Activated CD4-positive, alpha-beta T cell treated with anti-CD3 and anti-CD28 coated beads for 48 hours (primary cell): Measurements from ENCODE around the gene FNDC3B.
"Not testable (repeated sequence)": the region's sequence is repeated elsewhere in the genome, so short reads cannot be mapped to it uniquely, and the experiment has no call there.

Experiments used
- DNase-seq: peaks from one replicate; pipeline ENCODE4 v3.0.0-alpha.2; 2020

The FNDC3B gene

GRCh38 chr3:172039436-172040077 lies at the start of gene FNDC3B:
FNDC3B (plus strand) TSS chr3:172039578; CDS start chr3:172112480, 72,902 bp downstream.
- DNase-seq: peak; percentile 94

GRCh38 chr3:171990239-171990638 lies 49.1 kb upstream of the FNDC3B start:
- not testable (repeated sequence) for DNase-seq

GRCh38 chr3:171991166-171991565 lies 48.2 kb upstream of the FNDC3B start:
- DNase-seq: no peak

GRCh38 chr3:171994646-171995428 lies 44.5 kb upstream of the FNDC3B start:
- no peak for DNase-seq

- DNase-seq: no peak
These were observed 43.9 kb upstream of the FNDC3B start for GRCh38 chr3:171995486-171995885.

- DNase-seq: no peak
These were observed 43.1 kb upstream of the FNDC3B start for GRCh38 chr3:171996178-171996817.

- not testable (repeated sequence) for DNase-seq
These were observed 40.6 kb upstream of the FNDC3B start for GRCh38 chr3:171998731-171999130.

GRCh38 chr3:172001616-172002015 lies 37.8 kb upstream of the FNDC3B start:
- DNase-seq: not testable (repeated sequence)

- DNase-seq: no peak
These were observed 36.8 kb upstream of the FNDC3B start for GRCh38 chr3:172002512-172003078.

- DNase-seq: no peak
These were observed 36.2 kb upstream of the FNDC3B start for GRCh38 chr3:172003146-172003545.

GRCh38 chr3:172007065-172007370 lies 32.4 kb upstream of the FNDC3B start:
- no peak for DNase-seq

GRCh38 chr3:172009803-172010202 lies 29.6 kb upstream of the FNDC3B start:
- DNase-seq: no peak

GRCh38 chr3:172012775-172013174 lies 26.6 kb upstream of the FNDC3B start:
- no peak for DNase-seq

GRCh38 chr3:172014145-172014544 lies 25.2 kb upstream of the FNDC3B start:
- no peak for DNase-seq

GRCh38 chr3:172018364-172018763 lies 21.0 kb upstream of the FNDC3B start:
- no peak for DNase-seq

- DNase-seq: no peak
These were observed 18.6 kb upstream of the FNDC3B start for GRCh38 chr3:172020763-172021162.

- no peak for DNase-seq
These were observed 18.2 kb upstream of the FNDC3B start for GRCh38 chr3:172021164-172021563.

GRCh38 chr3:172021859-172022258 lies 17.5 kb upstream of the FNDC3B start:
- no peak for DNase-seq

GRCh38 chr3:172023915-172024314 lies 15.5 kb upstream of the FNDC3B start:
- no peak for DNase-seq

GRCh38 chr3:172024679-172025078 lies 14.7 kb upstream of the FNDC3B start:
- no peak for DNase-seq

GRCh38 chr3:172029425-172030098 lies 9.8 kb upstream of the FNDC3B start:
- no peak for DNase-seq

GRCh38 chr3:172030181-172030580 lies 9.2 kb upstream of the FNDC3B start:
- no peak for DNase-seq

- DNase-seq: no peak
These were observed 7.4 kb upstream of the FNDC3B start for GRCh38 chr3:172031996-172032395.
